ENCODE data around the gene IFNAR1. TPM values are rescaled to one million over a fixed set of nuclear protein-coding genes. Genes with fewer than 3 reads are reported as not detected.
"Not testable (repeated sequence)": the region's sequence is repeated elsewhere in the genome, so short reads cannot be mapped to it uniquely, and the experiment has no call there.

The IFNAR1 gene
- total RNA-seq, 1 donor from 2014 or later: 19.0 TPM

DNA sequence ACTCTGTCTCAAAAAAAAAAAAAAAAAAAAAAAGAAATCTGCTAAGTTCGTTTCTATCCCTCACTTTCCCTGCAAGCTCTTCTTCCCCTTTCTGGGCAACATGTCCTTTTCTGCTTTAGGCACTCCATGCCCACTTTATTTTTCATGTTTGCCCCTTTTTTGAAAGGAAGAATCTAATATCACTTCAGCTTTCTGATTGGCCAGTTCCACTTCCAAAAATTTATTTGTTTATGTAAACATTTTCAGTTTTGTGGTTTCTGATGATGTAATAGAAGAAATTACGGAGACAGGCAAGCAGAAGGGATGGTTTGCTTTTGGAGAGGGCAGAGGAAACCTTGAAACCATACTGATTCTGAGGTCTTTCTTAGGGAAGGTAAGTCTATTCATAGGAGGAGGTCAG is 15.1 kb downstream of the IFNAR1 start:
- Mint-ChIP-seq H3K27ac (no peak overlapping the region), H3K4me1 (peaks cover 3% of the 10 kb centered on the region)

DNA sequence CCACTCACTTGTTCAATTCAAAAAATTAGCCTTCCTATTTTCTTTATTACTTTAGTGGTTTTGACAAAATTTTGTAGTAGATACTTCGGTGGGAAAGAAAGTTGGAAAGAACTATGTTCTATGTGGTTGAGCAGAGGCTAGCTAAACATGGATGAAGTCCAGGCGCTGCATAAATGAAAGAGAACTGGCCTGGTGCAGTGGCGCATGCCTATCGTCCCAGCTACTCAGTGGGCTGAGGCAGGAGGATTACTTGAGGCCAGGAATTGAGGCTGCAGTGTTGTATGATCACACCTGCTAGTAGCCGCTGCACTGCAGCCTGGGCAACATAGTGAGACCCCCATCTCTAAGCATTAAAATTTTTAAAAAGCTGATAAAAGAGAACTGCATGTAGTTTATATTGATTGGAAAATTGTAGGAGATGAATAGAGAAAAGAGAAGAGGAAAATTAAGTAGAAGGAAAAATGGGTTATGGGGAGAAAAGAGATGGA is 21.0 kb downstream of the IFNAR1 start:
- H3K27ac Mint-ChIP-seq: no peak overlapping the region
- peak; percentile 34 for DNase-seq
- H3K4me3 Mint-ChIP-seq: no peak overlapping the region
- peaks cover 4% of the 10 kb centered on the region for H3K4me1 Mint-ChIP-seq
- no peaks in the 10 kb centered on the region for H3K9me3 Mint-ChIP-seq
- intact Hi-C loops (cut with micrococcal nuclease): no loop called here
- no peaks in the 10 kb centered on the region for H3K27me3 Mint-ChIP-seq
- peaks cover 56% of the 10 kb centered on the region for H3K36me3 Mint-ChIP-seq (ENCODE audit: low read depth)

More for the DNA sequence above, 15.1 kb downstream of the IFNAR1 start:
- no peaks in the 10 kb centered on the region for H3K9me3 Mint-ChIP-seq
- H3K4me3 Mint-ChIP-seq: no peak overlapping the region
- H3K27me3 Mint-ChIP-seq: no peaks in the 10 kb centered on the region
- intact Hi-C loops (cut with micrococcal nuclease): no loop called here
- DNase-seq: no peak
- H3K36me3 Mint-ChIP-seq (ENCODE audit: low read depth): peaks cover 40% of the 10 kb centered on the region

DNA sequence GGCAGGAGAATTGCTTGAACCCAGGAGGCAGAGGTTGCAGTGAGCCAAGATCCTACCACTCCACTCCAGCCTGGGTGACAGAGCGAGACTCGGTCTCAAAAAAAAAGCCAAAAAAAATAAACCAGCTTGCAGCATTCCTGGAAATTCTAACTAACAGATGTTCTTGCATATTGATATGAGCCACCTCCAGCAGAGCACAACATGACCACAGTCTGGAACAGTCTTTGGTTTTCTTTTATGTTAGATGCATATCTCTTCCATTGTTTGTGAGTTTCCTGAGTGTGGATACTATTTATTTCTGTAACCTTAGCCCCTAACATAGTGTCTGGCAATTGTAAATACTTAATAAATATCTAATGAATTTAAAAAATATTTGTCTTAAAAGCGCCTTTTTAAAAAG is 23.9 kb downstream of the IFNAR1 start:
- Mint-ChIP-seq H3K4me3 (no peak overlapping the region), H3K36me3 (ENCODE audit: low read depth) (peaks cover 53% of the 10 kb centered on the region), H3K9me3 (no peaks in the 10 kb centered on the region), H3K4me1 (peaks cover 6% of the 10 kb centered on the region), H3K27ac (no peak overlapping the region), H3K27me3 (no peaks in the 10 kb centered on the region)
- intact Hi-C loops (cut with micrococcal nuclease): no loop called here
- no peak for DNase-seq

DNA sequence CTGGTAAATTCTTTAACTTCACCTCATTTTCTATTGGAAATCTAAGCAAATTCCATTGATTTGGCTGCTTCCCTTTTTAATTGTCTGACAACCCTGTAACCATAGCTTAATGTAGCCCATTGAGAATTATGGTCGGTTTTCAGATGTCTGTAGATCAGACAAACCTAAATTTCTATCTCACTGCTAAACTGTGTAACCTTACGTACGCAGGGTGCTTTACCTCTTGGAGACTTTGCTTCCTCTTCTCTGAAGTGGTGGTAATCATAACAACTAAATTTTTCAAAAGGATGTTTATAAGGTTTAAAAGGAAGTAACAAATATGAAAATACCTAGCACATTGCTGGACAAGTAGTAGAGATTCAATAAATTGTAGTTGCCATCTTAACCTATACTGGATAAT is 25.9 kb downstream of the IFNAR1 start:
- H3K27ac Mint-ChIP-seq: no peak overlapping the region
- intact Hi-C loops (cut with micrococcal nuclease): no loop called here
- H3K4me1 Mint-ChIP-seq: peaks cover 12% of the 10 kb centered on the region
- no peak for DNase-seq
- H3K27me3 Mint-ChIP-seq: no peaks in the 10 kb centered on the region
- no peaks in the 10 kb centered on the region for H3K9me3 Mint-ChIP-seq
- H3K4me3 Mint-ChIP-seq: no peak overlapping the region
- peaks cover 50% of the 10 kb centered on the region for H3K36me3 Mint-ChIP-seq (ENCODE audit: low read depth)

DNA sequence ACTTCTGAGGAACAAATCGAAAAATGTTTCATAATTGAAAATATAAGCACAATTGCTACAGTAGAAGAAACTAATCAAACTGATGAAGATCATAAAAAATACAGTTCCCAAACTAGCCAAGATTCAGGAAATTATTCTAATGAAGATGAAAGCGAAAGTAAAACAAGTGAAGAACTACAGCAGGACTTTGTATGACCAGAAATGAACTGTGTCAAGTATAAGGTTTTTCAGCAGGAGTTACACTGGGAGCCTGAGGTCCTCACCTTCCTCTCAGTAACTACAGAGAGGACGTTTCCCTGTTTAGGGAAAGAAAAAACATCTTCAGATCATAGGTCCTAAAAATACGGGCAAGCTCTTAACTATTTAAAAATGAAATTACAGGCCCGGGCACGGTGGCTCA is 30.6 kb downstream of the IFNAR1 start:
- Mint-ChIP-seq H3K27me3 (no peaks in the 10 kb centered on the region), H3K4me1 (peaks cover 11% of the 10 kb centered on the region), H3K4me3 (peak overlapping the region; percentile 28), H3K27ac (peak overlapping the region; percentile 40), H3K36me3 (ENCODE audit: low read depth) (peaks cover 40% of the 10 kb centered on the region), H3K9me3 (no peaks in the 10 kb centered on the region)
- DNase-seq: no peak
- intact Hi-C loops (cut with micrococcal nuclease): no loop called here

DNA sequence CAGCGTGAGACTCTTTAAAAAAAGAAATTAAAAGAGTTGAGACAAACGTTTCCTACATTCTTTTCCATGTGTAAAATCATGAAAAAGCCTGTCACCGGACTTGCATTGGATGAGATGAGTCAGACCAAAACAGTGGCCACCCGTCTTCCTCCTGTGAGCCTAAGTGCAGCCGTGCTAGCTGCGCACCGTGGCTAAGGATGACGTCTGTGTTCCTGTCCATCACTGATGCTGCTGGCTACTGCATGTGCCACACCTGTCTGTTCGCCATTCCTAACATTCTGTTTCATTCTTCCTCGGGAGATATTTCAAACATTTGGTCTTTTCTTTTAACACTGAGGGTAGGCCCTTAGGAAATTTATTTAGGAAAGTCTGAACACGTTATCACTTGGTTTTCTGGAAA is 31.2 kb downstream of the IFNAR1 start:
- Mint-ChIP-seq H3K4me1 (peaks cover 9% of the 10 kb centered on the region), H3K27me3 (no peaks in the 10 kb centered on the region), H3K36me3 (ENCODE audit: low read depth) (peaks cover 35% of the 10 kb centered on the region), H3K4me3 (no peak overlapping the region), H3K9me3 (no peaks in the 10 kb centered on the region), H3K27ac (no peak overlapping the region)
- DNase-seq: no peak
- intact Hi-C loops (cut with micrococcal nuclease): no loop called here

DNA sequence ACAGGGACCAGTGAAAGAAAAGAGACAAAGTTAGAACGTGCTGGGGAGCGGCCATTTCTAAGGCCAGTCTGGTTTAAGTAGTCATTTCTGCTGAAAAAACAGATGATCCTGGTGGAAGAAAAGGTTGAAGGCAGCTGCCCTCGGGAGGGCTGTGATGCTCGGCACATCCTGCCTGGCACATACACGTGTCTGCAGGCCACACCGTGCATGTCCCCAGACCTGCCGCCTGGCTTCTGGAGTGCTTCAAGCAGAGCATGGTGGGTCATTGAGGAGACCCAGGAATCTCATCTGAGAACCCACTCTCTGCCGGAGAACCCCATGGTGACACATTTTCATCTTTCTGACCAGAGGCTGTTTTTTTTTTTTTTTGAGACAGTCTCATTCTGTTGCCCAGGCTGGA is 32.4 kb downstream of the IFNAR1 start:
- intact Hi-C loops (cut with micrococcal nuclease): no loop called here
- H3K36me3 Mint-ChIP-seq (ENCODE audit: low read depth): peaks cover 29% of the 10 kb centered on the region

DNA sequence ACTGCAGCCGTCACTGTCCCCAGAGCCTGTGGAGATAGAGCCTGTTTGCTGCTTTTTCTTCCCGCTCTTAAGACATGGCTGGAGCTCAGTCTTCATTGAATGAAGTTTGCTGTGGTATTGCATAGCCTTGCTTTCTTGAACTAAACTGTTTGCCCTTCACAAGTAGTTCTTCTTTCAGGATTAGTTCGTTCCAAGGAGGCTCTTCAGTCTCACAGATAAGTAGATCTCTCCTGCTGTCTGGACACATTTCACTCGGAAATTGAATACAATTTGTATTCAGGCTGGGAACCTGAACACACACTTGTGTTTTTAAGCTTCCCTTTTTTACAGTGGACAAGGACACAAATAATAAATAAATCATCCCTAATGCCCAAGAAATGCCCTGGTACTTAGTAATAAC is 34.7 kb downstream of the IFNAR1 start:
- intact Hi-C loops (cut with micrococcal nuclease): no loop called here
- Mint-ChIP-seq H3K27ac (no peak overlapping the region), H3K9me3 (no peaks in the 10 kb centered on the region), H3K36me3 (ENCODE audit: low read depth) (peaks cover 26% of the 10 kb centered on the region), H3K4me1 (peaks cover 23% of the 10 kb centered on the region), H3K4me3 (no peak overlapping the region), H3K27me3 (no peaks in the 10 kb centered on the region)
- no peak for DNase-seq

More for the DNA sequence above, 32.4 kb downstream of the IFNAR1 start:
- Mint-ChIP-seq H3K27ac (no peak overlapping the region), H3K27me3 (no peaks in the 10 kb centered on the region), H3K4me3 (no peak overlapping the region), H3K4me1 (peaks cover 19% of the 10 kb centered on the region), H3K9me3 (no peaks in the 10 kb centered on the region)
- DNase-seq: no peak

DNA sequence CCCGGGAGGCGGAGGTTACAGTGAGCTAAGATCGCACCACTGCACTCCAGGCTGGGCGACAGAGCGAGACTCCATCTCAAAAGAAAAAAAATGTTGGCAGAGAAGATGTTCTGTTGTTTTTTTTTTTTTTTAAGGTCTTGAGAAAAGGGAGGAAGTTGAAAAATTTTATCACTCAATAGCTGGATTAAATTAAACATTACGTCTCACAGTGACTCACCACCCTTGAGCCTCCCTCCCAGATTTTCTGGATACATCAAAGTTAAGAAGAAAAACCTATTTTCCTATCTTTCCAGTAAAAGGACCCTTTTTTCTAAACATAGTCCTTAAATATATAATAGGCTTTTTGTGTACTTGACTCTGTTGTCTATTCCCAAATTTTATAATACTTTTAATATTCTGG is 35.5 kb downstream of the IFNAR1 start:
- no peak for DNase-seq
- Mint-ChIP-seq H3K4me1 (peaks cover 19% of the 10 kb centered on the region), H3K27me3 (no peaks in the 10 kb centered on the region), H3K4me3 (no peak overlapping the region), H3K27ac (no peak overlapping the region), H3K9me3 (no peaks in the 10 kb centered on the region), H3K36me3 (ENCODE audit: low read depth) (peaks cover 23% of the 10 kb centered on the region)
- intact Hi-C loops (cut with micrococcal nuclease): loop anchor here (5.0 to 10.0 kb wide), 2 partner anchors 33 to 525 kb away; no protein-coding TSS in a partner anchor

DNA sequence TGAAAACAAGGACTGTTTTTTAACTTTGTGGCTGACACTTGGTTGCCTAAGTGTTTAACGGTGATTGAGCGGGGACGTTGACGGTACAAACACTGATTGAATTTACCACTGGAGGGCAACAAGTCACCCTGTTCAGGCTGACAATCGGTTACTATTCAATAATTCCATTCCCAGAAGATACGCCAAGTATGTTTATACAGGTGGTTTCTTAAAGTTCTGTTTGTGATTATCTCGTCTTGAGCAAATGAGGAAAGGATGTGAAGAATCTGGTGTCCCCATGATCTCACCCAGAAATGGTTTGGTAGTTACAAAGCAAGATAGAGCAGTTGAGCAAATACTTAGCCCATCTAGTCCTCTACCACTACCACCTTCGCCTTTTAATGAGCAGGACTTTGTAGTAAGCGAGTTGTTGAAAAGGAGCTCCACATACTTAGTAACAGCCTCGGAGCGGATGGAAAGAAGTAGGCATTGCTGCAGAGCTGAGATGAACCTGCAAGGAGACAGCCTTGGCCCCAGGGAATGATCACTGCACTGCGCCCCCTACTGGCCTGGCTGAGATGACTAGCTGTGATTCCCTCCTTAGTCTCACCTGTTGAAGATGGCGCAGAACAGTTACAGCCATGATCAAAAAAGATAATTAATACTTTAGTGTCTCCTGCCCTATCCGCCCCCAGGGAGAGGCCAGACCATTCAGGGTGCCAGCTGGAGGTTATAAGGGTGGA is 36.3 kb downstream of the IFNAR1 start:
- peak; percentile 94 for DNase-seq
- H3K36me3 Mint-ChIP-seq (ENCODE audit: low read depth): peaks cover 18% of the 10 kb centered on the region
- peaks cover 3% of the 10 kb centered on the region for H3K9me3 Mint-ChIP-seq
- H3K27ac Mint-ChIP-seq: peak overlapping the region; percentile 10
- H3K27me3 Mint-ChIP-seq: no peaks in the 10 kb centered on the region
- peak overlapping the region; percentile 73 for H3K4me3 Mint-ChIP-seq
- H3K4me1 Mint-ChIP-seq: peaks cover 17% of the 10 kb centered on the region
- intact Hi-C loops (cut with micrococcal nuclease): loop anchor here (1.0 to 10.0 kb wide), 5 partner anchors 22 to 526 kb away; no protein-coding TSS in a partner anchor

DNA sequence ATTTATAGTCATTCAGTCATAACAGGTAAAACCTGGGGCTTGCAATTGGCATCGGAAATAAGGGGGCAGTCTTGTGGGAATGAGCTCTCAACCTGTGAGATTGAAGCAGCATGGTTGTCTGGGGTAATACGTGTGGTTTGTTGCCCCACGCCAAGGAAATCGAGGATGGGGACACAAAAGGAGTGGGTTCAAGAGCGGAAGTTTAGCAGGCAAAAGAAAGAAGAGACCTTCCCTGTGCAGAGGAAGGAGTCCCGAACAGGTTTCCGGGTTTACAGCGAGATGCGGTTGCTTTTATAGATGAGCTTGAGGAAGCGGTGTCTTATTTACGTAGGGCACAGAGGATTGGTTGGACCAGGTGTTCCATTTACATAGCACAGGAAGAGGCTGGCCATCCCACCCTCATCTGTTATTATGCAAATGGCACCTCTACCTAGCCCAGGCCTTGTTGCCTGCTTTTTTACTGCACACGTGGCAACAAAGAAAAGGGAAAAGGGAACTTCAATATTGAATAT is 37.3 kb downstream of the IFNAR1 start:
- H3K4me1 Mint-ChIP-seq: peaks cover 17% of the 10 kb centered on the region

DNA sequence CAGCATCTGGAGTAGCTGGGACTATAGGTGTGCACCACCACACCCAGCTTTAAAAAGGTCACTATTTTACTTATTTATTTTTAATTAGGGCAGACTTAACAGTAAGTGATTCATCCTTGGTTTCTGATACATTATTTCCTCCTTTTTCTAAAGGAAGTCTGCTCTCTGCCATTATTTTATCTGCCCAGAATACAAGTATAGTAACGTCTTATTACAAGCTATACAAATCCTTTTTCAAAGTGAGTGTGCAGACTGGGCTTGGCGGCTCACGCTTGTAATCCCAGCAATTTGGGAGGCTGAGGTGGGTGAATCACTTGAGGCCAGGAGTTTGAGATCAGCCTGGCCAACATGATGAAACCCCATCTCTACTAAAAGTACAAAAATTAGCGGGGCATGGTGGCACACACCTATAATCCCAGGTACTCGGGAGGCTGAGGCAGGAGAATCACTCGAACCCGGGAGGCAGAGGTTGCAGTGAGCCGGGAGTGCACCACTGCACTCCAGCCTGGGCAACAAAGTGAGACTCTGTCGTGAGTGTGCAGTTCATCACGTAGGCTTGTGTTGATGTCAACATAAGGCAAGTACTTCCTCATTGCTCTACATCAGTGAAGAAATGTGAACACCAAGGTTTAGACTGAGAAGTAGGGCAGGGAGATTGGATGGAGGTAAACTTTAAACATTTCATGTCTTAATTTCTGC is 39.3 kb downstream of the IFNAR1 start:
- Mint-ChIP-seq H3K9me3 (peaks cover 23% of the 10 kb centered on the region), H3K4me1 (peaks cover 17% of the 10 kb centered on the region), H3K36me3 (ENCODE audit: low read depth) (peaks cover 21% of the 10 kb centered on the region)
- H3K27me3 Mint-ChIP-seq, DNase-seq, H3K27ac Mint-ChIP-seq, H3K4me3 Mint-ChIP-seq: not testable (repeated sequence)
- intact Hi-C loops (cut with micrococcal nuclease): loop anchor here (5.0 to 10.0 kb wide), 2 partner anchors 37 to 529 kb away; no protein-coding TSS in a partner anchor

More for the DNA sequence above, 37.3 kb downstream of the IFNAR1 start:
- Mint-ChIP-seq H3K27me3 (no peaks in the 10 kb centered on the region), H3K27ac (peak overlapping the region; percentile 74), H3K4me3 (peak overlapping the region; percentile 73), H3K9me3 (peaks cover 12% of the 10 kb centered on the region), H3K36me3 (ENCODE audit: low read depth) (peaks cover 12% of the 10 kb centered on the region)
- DNase-seq: peak; percentile 90
- intact Hi-C loops (cut with micrococcal nuclease): loop anchor here (5.0 to 10.0 kb wide), 2 partner anchors 35 to 527 kb away; no protein-coding TSS in a partner anchor

DNA sequence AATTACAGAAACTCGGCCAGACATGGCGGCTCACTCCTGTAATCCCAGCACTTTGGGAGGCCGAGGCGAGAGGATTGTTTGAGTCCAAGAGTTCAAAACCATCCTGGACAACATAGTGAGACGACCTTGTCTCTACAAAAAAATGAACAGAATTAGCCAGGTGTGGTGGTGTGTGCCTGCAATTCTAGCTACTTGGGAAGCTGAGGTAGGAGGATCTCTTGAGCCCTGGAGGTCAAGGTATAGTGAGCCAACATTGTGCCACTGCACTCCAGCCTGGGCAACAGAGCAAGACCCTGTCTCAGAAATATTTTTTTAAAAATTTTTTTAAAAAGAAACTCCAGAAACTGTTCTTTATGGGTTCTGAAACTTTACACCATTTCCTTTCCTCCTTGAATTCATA is 40.1 kb downstream of the IFNAR1 start:
- intact Hi-C loops (cut with micrococcal nuclease): loop anchor here (5.0 to 10.0 kb wide), 2 partner anchors 38 to 530 kb away; no protein-coding TSS in a partner anchor
- no peak overlapping the region for H3K4me3 Mint-ChIP-seq

More for the DNA sequence above, 40.1 kb downstream of the IFNAR1 start:
- peaks cover 26% of the 10 kb centered on the region for H3K9me3 Mint-ChIP-seq
- no peaks in the 10 kb centered on the region for H3K27me3 Mint-ChIP-seq
- H3K36me3 Mint-ChIP-seq (ENCODE audit: low read depth): peaks cover 18% of the 10 kb centered on the region
- H3K27ac Mint-ChIP-seq: no peak overlapping the region
- peaks cover 17% of the 10 kb centered on the region for H3K4me1 Mint-ChIP-seq
- no peak for DNase-seq
